Keratinocyte (primary cell): ENCODE measurements around the gene FAM186B. TPM values are rescaled to one million over a fixed set of nuclear protein-coding genes. Genes with fewer than 3 reads are reported as not detected.

Experiments
- DNase-seq: peaks from one replicate; pipeline ENCODE4 v3.0.0-alpha.2; 2011; ENCODE audit warnings: low read depth, missing footprints, low spot score
- FAIRE-seq: peaks from 2 replicates; lab custom pipeline; 2011; peaks lifted over from hg19 to GRCh38; lab: Jason Lieb, UNC
- H2AFZ ChIP-seq: 2 replicates; pipeline ENCODE4 v1.6.0; 2012; ENCODE audit warnings: low read length, control low read depth, inconsistent platforms; ENCODE audit not compliant: control insufficient read depth
- H3K27ac ChIP-seq: 2 replicates; pipeline ENCODE4 v1.5.1; 2011; ENCODE audit warnings: low read length; ENCODE audit not compliant: control insufficient read depth, insufficient read depth
- H3K27me3 ChIP-seq: 3 replicates; pipeline ENCODE4 v1.6.0; 2011; ENCODE audit warnings: low read length; ENCODE audit not compliant: control insufficient read depth, insufficient read depth; ENCODE audit errors: extremely low read depth
- H3K36me3 ChIP-seq, 2 experiments: 2 replicates in 1 of 2; 3 replicates in 1 of 2; pipeline ENCODE4 v1.5.1; 2011; ENCODE audit warnings: low read length in 2 of 2, mild to moderate bottlenecking in 1 of 2; ENCODE audit not compliant: control insufficient read depth in 2 of 2, insufficient read depth in 2 of 2; ENCODE audit errors: extremely low read depth in 1 of 2
- H3K4me1 ChIP-seq: 3 replicates; pipeline ENCODE4 v1.5.1; 2011; ENCODE audit warnings: low read length; ENCODE audit not compliant: control insufficient read depth, insufficient read depth; ENCODE audit errors: extremely low read depth
- H3K4me2 ChIP-seq: 3 replicates; pipeline ENCODE4 v1.6.0; 2011; ENCODE audit warnings: low read depth, low read length; ENCODE audit not compliant: control insufficient read depth, insufficient read depth; ENCODE audit errors: extremely low read depth
- H3K4me3 ChIP-seq, 3 experiments: fragments of 200-600 bp in 1 of 3; sonication (generic) in 1 of 3; 2 replicates in 2 of 3; 3 replicates in 1 of 3; pipeline ENCODE4 v1.5.1; 2011 to 2016; ENCODE audit warnings: low read length in 3 of 3, mild to moderate bottlenecking in 3 of 3, control low read depth in 2 of 3, inconsistent platforms in 1 of 3, low read depth in 1 of 3, mixed read lengths in 1 of 3, mixed run types in 1 of 3, moderate library complexity in 1 of 3; ENCODE audit not compliant: control insufficient read depth in 2 of 3, insufficient read depth in 2 of 3; ENCODE audit errors: extremely low read depth in 1 of 3
- H3K79me2 ChIP-seq: 2 replicates; pipeline ENCODE4 v1.6.0; 2012; ENCODE audit warnings: low read length; ENCODE audit not compliant: control insufficient read depth, insufficient read depth
- H3K9ac ChIP-seq: 3 replicates; pipeline ENCODE4 v1.6.0; 2011; ENCODE audit warnings: low read length; ENCODE audit not compliant: control insufficient read depth, insufficient read depth; ENCODE audit errors: extremely low read depth
- H3K9me1 ChIP-seq: 3 replicates; pipeline ENCODE4 v1.6.0; 2011; ENCODE audit warnings: low read length; ENCODE audit not compliant: control insufficient read depth, insufficient read depth; ENCODE audit errors: extremely low read depth
- H3K9me3 ChIP-seq: 2 replicates; pipeline ENCODE4 v1.5.1; 2012; ENCODE audit warnings: low read depth, low read length; ENCODE audit not compliant: control insufficient read depth
- H4K20me1 ChIP-seq: 3 replicates; pipeline ENCODE4 v1.6.0; 2011; ENCODE audit warnings: low read length; ENCODE audit not compliant: control insufficient read depth, insufficient read depth; ENCODE audit errors: extremely low read depth
- CTCF ChIP-seq, 3 experiments: IDR thresholded peaks in 1 of 3; conservative IDR thresholded peaks in 1 of 3; optimal IDR thresholded peaks in 1 of 3; 2 replicates in 2 of 3; 3 replicates in 1 of 3; pipeline versions ENCODE3 to v1.5.1; 2011; ENCODE audit warnings: low read length in 3 of 3, mild to moderate bottlenecking in 3 of 3, moderate library complexity in 2 of 3, control low read depth in 1 of 3, inconsistent platforms in 1 of 3; ENCODE audit not compliant: insufficient read depth in 2 of 3; ENCODE audit errors: extremely low read depth in 1 of 3
- EZH2 ChIP-seq: IDR thresholded peaks from one replicate; pipeline ENCODE4 v1.6.1; 2012; ENCODE audit warnings: inconsistent platforms, mild to moderate bottlenecking, low read length, moderate library complexity
- dilution Hi-C: fragments of 300-500 bp; cut with MboI; formaldehyde crosslinking; loops from one replicate; pipeline ENCODE4 v1.7.0; 2020; ENCODE audit warnings: low sequenced_read_pairs; ENCODE audit not compliant: extremely low pct_ligation_motif_present
- polyA plus RNA-seq, 5 experiments: library from polyadenylated mRNA; depleted of rRNA in 3 of 5; stranded (reverse) in 3 of 5; stranded (forward) in 1 of 5; unstranded in 1 of 5; fragments of >200 nt; gene quantifications; 1 replicate in 1 of 5; 2 replicates in 3 of 5; 3 replicates in 1 of 5; pipeline versions ENCODE4 v1.2.1 to v1.2.3, GENCODE V29; 2011 to 2012; ENCODE audit warnings: missing spikeins in 2 of 5, low read depth in 1 of 5, low replicate concordance in 1 of 5

Gene FAM186B
- polyA plus RNA-seq, 1 donor (not counting 4 experiments of a cell fraction or from before 2014, with no cell fraction given) = 0.13 TPM

GRCh38 chr12:49583366-49584094 is 21.9 kb downstream of the FAM186B start:
- no peaks in the 10 kb centered on the region for H3K79me2 ChIP-seq
- no peaks in the 10 kb centered on the region for H3K27me3 ChIP-seq
- no peaks in the 10 kb centered on the region for H3K9me3 ChIP-seq
- no peak overlapping the region for H3K4me2 ChIP-seq
- H3K9ac ChIP-seq = no peak overlapping the region
- no peak overlapping the region for H2AFZ ChIP-seq
- dilution Hi-C loops = no loop called here
- TF ChIP-seq EZH2 (no peak), CTCF (optimal IDR thresholded peaks at IDR 0.05 in 1 of 3, IDR thresholded peaks at IDR 0.05 in 1 of 3, conservative IDR thresholded peaks at IDR 0.05 in 1 of 3; ENCODE audit: extremely low read depth in 1 of 3, insufficient read depth in 2 of 3, low read length in 3 of 3) (no peak)
- no peaks in the 10 kb centered on the region for H4K20me1 ChIP-seq
- H3K36me3 ChIP-seq = peaks cover 0 to 13% of the 10 kb centered on the region in 2 experiments
- no peak overlapping the region for H3K4me3 ChIP-seq
- no peak for DNase-seq
- no peak for FAIRE-seq
- no peaks in the 10 kb centered on the region for H3K9me1 ChIP-seq
- H3K4me1 ChIP-seq = no peaks in the 10 kb centered on the region
- no peak overlapping the region for H3K27ac ChIP-seq

GRCh38 chr12:49582850-49583249 is 22.6 kb downstream of the FAM186B start:
- Histone ChIP-seq H3K9ac (no peak overlapping the region), H3K4me1 (no peaks in the 10 kb centered on the region), H3K79me2 (no peaks in the 10 kb centered on the region), H3K27ac (no peak overlapping the region), H3K4me2 (no peak overlapping the region), H3K27me3 (no peaks in the 10 kb centered on the region), H2AFZ (no peak overlapping the region), H4K20me1 (no peaks in the 10 kb centered on the region), H3K4me3 (no peak overlapping the region), H3K9me3 (no peaks in the 10 kb centered on the region), H3K36me3 (peaks cover 0 to 13% of the 10 kb centered on the region in 2 experiments), H3K9me1 (no peaks in the 10 kb centered on the region)
- no peak for TF ChIP-seq EZH2
- no peak for TF ChIP-seq CTCF (optimal IDR thresholded peaks at IDR 0.05 in 1 of 3, IDR thresholded peaks at IDR 0.05 in 1 of 3, conservative IDR thresholded peaks at IDR 0.05 in 1 of 3; ENCODE audit: extremely low read depth in 1 of 3, insufficient read depth in 2 of 3, low read length in 3 of 3)
- FAIRE-seq (no peak), DNase-seq (no peak)
- dilution Hi-C loops = no loop called here
